GM19324 (cell line): Measurements from ENCODE around the gene CEP131.

Source experiments
- ATAC-seq: cut with Tn5 transposase; IDR thresholded peaks from one replicate; pipeline ENCODE4 v1.9.1; 2021; ENCODE audit warnings: mild to moderate bottlenecking, moderate library complexity; ENCODE audit not compliant: unreplicated experiment, low FRiP score

Gene CEP131

DNA sequence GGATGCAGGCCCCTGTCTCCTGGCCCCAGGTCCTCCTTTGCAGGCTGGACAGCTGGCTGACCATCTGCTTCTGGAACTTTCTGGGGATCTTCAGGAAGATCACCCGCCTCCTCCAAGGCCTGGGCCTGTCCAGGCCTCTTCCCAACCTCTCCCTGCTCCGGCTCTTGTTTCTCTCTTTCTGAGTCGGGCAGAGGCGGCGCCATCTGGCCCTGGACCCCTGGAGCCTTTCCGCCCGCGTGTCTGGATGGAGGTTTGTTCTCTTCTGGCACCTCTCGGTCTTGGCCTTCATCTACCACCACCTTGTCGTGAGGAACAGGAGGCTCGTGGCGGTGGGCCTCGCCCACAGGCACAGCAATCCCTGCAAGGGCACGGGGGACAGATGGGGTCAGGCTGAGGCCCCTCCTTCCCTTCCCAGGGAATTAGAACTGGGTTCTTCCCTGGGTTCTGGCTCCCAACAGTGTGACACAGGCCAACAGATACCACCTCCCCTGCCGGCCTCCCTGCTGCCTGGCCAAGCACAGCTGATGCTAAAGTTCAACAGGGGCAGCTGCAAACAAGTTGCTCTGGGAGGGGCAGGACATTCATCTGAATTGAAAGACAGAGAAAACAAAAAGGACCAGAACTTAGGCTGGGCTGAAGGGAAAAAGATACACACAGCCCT is 29.7 kb upstream of the CEP131 start:
- ATAC-seq, result no peak

DNA sequence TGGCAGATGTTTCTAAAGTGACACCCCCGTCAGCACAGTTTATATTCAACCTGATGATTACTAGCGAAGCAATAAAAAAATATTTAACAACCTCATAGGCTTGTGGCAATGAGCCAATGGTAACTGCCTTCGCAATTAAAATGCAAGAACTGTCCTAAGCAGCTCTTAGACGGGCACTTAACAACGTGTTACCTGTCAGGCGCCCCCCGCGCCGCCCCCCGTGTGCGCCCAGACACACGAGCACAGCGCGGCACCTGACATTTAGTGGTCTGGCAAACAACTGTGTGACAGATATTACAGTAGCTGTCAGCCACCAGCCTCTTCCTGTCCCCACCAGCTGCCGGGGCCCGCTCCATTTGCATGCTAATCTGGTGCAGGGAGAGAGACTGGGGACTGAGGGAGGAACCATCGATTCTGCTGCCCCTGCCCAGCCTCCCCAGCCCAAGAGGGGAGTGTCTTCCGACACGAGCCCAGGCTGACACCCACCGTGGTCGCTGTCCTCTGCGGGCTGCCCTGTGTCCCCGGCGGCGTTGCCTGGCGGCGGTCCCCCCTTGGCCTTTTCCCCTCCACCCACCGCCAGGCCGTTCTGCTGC is 29.0 kb upstream of the CEP131 start:
- no peak for ATAC-seq

DNA sequence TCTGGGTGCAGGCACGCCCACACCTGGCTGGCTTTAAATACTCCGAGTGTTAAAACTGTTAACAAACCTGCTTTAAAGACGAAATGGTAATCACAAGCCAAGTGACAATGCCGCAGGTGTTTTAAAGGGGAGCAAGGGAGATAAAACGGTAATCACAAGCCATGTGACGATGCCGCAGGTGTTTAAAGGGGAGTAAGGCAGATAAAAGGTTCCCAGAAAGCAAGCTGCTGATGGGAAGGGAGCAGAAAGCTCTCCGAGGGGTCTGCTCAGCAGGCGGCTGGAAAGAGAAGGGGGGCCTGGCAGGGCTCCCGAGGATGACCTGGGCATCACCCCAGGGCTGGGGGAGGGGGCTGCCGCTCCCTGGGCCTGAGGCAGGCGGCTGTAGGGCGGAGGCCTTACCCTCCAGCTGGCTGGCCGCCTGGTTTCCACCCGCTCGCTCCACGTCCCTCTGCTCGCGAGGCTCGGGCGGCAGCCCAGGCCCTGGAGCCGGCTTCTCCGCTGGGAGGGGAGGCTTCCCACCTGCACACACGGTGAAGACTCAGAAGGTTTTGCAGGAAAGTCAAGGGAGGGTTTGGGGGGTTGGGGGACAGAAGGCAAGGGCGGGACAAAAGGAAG is 28.4 kb upstream of the CEP131 start:
- no peak for ATAC-seq

DNA sequence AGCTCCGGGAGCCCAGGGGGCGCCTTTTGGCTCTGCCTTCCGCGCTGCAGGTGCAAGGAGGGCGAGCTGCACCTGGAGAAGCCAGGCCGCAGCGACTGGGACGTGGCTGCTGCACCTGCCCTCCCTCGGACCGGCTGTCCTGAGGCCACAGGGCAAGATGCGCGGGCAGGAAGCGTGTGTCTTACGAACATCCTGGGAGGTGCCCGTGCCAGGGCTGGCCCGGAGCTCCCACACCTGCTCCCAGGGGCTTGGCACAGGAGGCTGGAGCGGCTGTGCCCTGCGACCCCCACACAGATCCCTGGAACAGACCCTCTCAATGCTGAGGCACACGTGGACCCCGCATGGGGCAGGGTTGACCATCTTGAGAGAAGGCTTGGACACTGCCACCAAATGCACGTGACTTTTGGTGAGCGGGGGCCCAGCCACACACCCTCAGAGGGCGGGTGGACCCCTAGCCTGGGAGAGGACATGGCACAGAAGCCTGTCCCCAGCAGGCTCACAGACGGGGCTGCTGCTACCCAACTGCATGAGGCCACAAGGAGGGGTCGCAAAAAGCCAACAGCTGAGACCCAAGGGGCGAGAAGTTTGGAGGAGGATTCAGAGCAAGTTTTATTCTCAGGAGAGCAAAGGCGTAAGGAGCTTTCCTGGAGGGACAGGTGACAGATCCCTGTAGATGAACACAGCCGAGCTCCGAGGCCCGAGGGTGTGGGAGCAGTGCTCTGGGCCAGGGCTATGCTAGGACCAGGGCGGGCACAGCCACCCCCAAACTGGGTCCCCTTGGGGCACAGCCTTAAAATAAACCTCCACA is 27.7 kb upstream of the CEP131 start:
- ATAC-seq, result no peak

DNA sequence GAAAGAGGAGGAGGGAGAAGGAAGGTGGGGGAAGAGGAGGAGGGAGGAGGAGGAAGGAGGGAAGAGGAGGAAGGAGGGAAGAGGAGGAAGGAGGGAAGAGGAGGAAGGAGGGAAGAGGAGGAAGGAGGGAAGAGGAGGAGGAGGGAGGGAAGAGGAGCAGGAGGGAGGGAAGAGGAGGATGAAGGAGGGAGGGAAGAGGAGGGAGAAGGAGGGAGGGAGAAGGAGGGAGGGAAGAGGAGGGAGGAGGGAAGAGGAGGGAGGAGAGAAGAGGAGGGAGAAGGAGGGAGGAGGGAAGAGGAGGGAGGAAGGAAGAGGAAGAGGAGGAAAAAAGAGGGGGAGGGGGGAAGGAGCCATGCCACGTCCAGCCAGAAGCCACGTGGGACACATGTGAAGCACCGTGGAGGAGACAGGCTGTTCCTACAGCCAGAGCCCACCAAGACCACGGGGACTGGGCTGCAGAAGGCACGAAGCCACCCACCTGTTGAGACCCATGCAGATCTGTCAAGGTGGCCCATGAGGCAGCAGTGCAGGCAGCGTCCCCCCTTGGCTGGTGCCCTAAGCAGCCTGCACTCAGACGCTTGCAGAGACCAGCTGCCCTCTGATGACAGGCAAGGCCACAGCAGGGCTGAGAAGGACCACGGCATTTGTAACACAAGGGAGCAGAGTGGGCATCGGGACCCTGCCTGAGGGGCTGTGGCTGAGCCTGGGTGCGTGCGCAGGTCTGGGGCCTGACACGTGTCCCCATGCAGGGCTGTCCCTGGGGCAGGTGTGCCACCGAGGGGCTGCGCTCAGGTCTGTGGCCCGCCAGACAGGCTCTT is 26.7 kb upstream of the CEP131 start:
- no peak for ATAC-seq

DNA sequence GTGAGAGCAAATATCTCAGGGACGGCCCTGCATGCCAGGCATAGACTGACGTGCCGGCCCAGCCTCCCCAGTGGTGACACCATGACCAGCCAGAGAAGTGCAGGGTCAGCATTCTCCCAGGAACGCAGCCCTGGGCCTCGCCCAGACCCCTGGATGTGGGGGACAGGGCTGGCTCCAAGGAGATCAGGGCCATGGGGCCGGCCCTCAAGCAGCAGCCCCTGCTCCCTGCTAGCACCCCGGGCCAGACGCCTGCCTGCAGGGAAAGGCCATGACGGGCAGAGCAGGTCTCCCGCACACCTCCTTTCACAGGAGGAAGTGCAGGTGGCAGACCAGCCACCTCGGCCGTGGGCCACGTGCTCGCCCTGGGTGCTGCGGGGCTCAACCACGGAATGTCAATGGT is 25.9 kb upstream of the CEP131 start:
- no peak for ATAC-seq

DNA sequence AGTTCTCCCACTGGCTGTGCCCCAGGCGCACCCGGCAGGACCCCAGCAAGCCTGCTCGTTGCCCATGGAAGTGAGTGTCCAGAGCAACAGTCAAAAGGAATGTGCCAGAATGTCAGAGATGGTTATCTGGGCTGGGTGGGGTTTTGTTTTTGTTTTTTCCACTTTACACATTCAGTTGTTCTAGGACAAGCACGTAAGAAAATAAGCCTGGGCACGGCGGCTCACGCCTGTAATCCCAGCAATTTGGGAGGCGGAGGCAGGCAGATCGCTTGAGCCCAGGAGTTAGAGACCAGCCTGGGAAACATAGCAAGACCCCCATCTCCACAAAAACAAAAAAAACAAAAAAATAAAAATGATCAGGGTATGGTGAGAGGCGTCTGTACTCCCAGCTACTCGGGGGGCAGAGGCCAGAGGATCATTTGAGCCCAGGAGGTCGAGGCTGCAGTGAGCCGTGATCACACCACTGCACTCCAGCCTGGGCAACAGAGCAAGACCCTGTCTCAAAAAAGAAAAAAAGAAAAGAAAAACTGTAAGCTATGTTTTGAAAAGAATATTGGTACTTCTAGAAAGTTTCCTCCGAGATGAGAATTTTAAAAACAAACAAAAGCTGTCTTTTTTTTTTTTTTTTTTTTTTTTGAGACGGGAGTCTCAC is 24.7 kb upstream of the CEP131 start:
- no peak for ATAC-seq

DNA sequence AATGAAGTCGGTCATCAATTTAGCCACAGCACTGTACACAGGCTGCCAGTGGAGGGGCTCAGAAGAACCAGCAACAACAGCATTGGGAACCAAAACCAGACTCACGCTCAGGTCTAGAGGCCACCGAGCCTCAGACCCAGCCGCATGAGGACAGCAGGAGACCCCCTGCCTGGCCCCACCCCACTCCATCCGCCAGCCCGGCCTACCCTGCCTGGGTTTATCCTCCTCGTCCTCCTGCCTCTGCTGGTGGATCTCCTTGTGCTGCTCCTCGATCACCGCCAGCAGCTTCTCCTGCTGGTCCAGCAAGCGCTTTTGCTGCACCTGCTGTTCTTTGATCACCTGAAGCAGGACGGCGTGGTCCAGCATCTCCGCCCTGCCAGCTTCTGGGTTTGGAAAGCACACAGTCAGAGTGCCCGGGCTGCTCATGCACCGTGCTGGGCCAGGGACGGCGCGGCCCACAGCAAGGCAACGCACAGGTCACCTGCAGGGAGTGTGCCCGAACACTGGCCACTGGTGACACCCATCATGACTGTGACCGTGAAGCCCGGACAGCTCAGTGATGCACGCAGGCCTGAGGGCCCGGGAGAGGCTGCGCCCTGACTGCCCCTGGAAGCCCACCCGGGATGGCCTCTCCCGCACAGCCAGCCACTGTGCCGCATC is 24.0 kb upstream of the CEP131 start:
- no peak for ATAC-seq

DNA sequence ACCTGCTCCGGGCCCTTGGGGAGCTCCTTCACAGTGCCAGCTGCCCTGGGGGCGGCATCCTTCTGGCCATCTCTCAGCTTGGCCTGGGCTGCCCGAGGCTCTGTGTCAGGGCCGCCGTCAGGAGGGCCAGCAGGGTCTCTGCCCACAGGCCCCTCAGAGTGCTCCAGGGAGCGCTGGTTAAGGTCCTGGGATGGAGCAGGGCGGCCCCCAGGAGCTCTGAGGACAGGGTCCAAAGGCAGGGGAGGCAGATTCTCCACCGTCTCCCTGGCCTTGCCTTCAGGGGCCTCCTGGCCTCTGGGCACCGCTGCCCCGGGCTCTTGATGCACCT is 23.5 kb upstream of the CEP131 start:
- no peak for ATAC-seq

DNA sequence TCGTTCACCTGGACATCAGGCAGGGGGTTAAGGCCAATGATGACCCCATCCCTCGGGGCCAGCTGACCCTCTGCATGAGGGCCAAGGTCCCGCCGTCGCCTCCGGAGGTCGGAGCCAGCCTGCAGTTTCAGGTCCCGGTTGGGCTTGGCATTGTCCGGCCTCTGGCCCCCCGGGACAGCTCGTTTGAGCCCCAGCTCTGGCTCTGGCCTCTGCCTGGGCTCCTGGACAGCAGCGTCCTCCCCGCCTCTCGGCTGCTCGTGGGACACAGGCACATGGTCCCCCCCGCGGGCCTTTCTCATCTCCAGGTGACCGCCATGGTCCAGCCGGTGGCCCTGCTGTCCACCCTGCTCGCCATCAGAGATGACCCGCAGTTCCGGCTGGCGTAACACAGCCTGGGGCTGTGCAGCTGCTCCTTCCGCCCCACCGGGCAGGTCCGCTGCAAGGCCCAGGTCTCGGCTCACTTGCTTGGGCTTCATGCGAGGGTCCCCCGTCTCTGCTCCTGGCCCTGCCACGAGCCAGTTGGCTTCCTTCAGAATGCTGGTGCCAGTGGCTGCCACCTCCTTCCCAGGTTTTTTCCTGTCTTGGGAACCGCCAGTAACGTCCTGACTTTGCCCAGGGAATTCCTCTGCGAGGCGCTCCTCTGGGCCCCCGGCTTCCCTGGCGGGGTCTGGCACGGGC is 23.0 kb upstream of the CEP131 start:
- no peak for ATAC-seq

DNA sequence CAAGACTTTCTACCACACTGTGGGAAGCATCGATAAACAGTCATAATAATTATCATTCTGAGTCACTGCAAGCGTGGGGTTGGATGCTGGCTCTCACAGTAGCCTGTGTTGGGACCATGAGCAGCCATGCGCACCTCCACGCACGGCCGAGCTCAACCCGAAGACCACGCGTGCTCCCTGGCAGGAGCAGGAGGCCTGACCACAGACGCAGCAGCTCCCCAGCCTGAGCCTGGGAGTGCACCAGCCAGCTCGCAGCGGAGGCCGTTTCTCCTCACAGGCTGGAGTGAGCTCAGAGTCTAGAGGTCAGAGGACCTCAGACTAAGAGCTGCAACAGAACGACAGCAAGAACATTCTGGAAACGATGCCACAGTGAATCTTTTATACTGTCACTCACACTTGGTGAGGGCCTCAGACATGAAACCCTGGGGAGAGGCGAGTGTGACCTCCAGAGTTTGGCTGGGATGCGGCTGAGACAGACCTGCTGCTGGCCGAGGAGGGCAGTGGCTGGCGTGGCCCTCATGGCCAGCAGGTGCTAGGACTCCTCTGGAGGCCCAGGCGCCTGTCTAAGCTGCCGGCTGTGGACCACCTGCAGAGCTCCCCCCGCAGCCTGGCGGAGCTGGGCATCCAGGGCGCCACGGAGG is 22.4 kb upstream of the CEP131 start:
- no peak for ATAC-seq

DNA sequence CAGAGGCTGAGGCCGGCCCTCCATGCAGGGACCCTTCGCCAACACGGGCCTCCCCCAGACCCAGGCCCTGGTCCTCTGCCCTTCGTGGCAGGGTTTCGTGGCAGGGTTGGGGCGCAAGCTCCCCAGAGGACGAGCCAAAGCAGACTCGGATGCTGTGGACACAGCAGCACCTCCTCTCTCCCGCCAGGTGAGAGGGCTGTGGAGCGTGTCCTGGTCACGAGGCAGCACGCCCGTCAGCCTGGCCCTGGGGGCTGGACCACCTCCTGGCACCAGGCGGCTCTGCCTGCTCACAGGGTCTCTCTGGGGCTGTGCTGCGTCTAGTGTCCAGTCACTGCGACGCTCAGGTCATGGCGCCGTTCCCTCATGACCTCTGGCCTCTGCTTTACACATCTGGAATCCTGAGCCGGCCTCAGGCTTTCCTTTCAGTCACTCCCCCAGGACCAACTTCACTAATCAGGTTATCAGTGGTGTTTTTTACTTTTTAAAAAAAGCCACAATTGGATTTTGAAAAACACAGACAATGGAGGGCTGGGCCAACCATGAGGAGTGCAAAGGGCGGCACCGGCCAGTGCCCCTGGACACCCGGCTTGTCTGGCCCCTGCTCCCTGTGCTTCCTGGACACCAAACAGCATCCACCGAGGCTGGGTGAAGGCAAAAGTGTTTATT is 21.7 kb upstream of the CEP131 start:
- no peak for ATAC-seq

DNA sequence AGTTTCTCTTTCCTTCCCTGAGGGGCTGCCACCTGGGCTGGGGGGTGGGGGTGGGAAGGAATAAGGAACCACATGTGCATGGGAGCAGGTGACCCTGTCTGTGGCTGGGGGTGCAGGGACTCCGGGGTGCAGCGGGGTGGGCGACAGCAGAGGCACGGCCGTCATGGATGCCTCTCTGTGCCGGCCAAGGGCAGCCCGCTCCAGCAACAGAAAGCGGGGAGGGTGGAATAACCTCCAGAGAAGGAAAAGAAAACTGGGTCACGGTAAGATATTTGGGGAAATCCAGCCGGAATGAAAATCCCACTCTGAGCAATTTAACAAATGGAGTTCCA is 20.5 kb upstream of the CEP131 start:
- no peak for ATAC-seq

DNA sequence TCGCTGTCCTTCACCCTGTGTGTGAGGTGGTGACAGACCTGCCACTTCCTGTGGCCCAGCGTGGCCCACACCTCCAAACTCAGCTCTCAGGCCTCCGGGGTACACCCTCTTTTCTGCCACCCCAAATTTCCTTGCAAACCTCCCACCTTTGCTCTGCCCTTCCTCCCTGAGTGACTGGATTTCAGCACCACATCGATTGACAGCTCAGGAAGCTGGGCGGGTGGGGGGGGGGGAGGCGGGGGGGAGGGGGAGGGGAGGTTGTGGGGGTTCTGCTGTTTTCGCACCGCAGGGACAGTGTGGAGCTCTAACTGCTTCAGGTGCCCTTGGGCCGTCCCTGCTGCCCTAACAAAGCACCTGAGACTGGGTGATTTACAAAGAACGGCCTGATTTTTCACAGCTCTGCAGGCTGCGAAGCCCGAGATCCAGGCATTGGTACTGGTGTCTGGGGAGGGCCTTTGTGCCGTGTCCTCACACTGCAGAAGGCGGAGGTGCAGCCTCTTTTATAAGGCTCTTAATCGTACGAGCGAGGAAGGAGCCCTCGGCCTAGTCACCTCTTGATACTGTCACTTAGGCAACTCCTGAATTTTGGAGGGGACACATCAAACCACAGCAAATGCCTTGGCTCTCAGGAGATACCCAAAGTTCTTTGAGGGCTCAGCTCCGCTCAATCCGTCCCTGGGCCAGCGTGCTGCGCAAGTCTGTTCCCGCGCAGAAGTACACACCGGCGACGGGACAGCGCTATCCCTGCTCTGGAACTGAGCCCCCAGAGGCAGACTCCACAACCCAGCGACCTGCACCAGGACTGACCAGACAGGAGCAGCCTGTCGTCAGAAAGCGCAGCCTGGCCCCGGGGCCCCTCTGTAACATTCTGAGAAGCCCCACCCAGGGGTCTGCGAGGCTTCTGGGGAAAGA is 19.9 kb upstream of the CEP131 start:
- ATAC-seq, result no peak

DNA sequence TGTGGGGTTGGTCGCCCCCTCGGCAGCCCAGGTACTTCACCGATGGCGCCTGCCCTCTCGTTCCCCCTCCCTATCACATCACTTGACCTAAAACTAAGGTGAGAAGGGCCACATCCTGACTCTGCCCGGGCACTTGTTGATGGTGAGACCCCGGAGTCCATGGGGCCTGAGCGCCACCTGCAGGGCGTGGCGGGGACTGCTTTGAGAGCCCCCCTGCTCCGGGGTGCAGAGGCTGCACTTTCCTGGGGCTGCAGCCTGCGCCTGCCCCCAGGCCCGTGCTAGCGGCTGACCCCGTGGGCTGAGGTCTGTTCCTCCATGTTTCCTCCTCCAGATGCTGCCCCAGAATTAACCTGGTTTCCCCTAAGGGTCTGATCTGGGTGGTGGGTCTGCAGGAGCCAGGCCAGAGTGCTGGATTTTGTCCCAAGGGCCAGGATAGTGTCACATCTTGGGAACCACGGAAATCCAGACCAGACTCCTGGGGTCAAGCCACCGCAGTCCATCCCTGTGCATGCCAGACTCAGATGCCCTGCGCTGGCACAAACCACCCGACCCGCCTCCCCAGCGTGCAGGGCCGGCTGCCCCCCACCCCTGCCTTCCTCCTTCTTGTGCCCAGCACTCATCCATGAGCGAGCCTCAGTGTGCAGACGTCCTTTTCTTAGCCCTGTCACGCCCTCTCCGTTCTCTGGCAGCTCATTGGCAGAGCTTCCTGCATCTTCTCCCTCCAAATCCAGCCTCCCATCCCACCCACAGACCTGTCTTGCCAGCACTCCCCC is 19.1 kb upstream of the CEP131 start:
- no peak for ATAC-seq

DNA sequence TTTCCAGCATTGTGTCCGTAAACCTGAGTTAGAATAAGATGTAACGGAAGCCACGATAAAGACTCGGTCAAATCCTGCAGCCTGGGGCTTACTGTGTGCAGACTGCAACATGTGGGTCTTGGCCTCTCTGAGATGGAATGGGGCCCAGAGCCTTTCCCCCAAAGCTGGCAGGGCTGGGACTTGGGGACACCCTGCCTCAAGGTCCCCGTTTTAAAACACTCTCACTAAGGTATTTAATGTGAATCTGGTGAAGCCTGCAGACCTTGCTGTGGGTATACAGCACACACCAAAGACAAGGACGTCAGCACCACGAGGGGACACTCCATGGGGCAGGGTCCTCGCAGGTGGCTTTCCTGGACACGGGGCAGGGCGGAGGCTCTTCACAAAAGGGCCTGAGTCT is 18.4 kb upstream of the CEP131 start:
- ATAC-seq, result no peak

DNA sequence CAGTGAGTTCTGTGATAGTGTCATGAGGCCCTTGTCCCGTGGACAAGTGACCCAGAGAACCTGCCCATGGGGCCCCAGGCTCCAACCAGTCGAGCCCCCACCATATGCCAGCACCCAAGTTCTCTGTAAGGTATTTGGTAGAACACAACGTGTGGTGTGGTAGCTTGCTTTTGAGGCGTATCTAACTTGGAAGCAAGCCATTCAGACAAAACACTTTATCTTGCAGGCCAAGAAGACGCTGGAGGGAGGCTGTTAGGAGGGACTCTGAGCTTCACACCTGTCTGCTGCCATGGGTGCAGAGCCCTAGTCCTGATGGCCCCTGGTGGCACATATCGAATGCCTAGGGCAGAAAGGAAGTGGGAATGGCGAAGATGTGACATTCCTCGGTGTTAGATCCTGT is 18.0 kb upstream of the CEP131 start:
- no peak for ATAC-seq
